Progenitor cell of endocrine pancreas (in vitro differentiated cells): ENCODE results near the gene ENGASE. TPM values are rescaled to one million over a fixed set of nuclear protein-coding genes. Genes with fewer than 3 reads are reported as not detected.

Experiments
- DNase-seq: peaks from one replicate; pipeline ENCODE4 v3.0.0; 2021; ENCODE audit warnings: low spot score; ENCODE audit not compliant: unreplicated experiment
- H3K27ac Mint-ChIP-seq: 2 replicates; pipeline ENCODE4 v1.8.0; 2021; ENCODE audit warnings: mild to moderate bottlenecking, moderate library complexity, mixed read lengths
- H3K27me3 Mint-ChIP-seq: 2 replicates; pipeline ENCODE4 v1.8.0; 2021; ENCODE audit warnings: mixed read lengths
- H3K36me3 Mint-ChIP-seq: 2 replicates; pipeline ENCODE4 v1.8.0; 2022; ENCODE audit warnings: mixed read lengths; ENCODE audit not compliant: insufficient read depth
- H3K4me1 Mint-ChIP-seq: 2 replicates; pipeline ENCODE4 v1.8.0; 2021; ENCODE audit warnings: low read depth, mixed read lengths
- H3K4me3 Mint-ChIP-seq: 2 replicates; pipeline ENCODE4 v1.8.0; 2021; ENCODE audit warnings: low read depth, mild to moderate bottlenecking, moderate library complexity, mixed read lengths
- H3K9me3 Mint-ChIP-seq: 2 replicates; pipeline ENCODE4 v1.8.0; 2021; ENCODE audit warnings: low read depth, mixed read lengths
- CTCF ChIP-seq: fragments of 200-600 bp; sonication (generic); IDR thresholded peaks from one replicate; pipeline ENCODE4 v1.5.0; 2021; ENCODE audit warnings: antibody characterized with exemption, mild to moderate bottlenecking; ENCODE audit not compliant: unreplicated experiment
- total RNA-seq: library from RNA; stranded (reverse); gene quantifications from 2 replicates; pipeline ENCODE4 v1.2.1, GENCODE V29; 2021

ENGASE gene
- total RNA-seq, 1 donor from 2014 or later = 52.4 TPM

- Mint-ChIP-seq H3K27ac (no peak overlapping the region), H3K9me3 (no peaks in the 10 kb centered on the region), H3K4me1 (peaks cover under 1% of the 10 kb centered on the region), H3K36me3 (peaks cover 17% of the 10 kb centered on the region), H3K27me3 (no peaks in the 10 kb centered on the region), H3K4me3 (no peak overlapping the region)
- TF ChIP-seq CTCF = no peak
- no peak for DNase-seq
Measured at GRCh38 chr17:79080761-79081290, 6.2 kb downstream of the ENGASE start.

GRCh38 chr17:79081571-79082276 is 7.1 kb downstream of the ENGASE start:
- no peak overlapping the region for H3K4me3 Mint-ChIP-seq
- H3K36me3 Mint-ChIP-seq = peaks cover 17% of the 10 kb centered on the region
- no peaks in the 10 kb centered on the region for H3K9me3 Mint-ChIP-seq
- H3K27ac Mint-ChIP-seq = peak overlapping the region; percentile 74
- H3K27me3 Mint-ChIP-seq = no peaks in the 10 kb centered on the region
- H3K4me1 Mint-ChIP-seq = no peaks in the 10 kb centered on the region
- no peak for TF ChIP-seq CTCF
- DNase-seq = no peak

- no peak overlapping the region for H3K27ac Mint-ChIP-seq
- H3K4me1 Mint-ChIP-seq = no peaks in the 10 kb centered on the region
- no peaks in the 10 kb centered on the region for H3K9me3 Mint-ChIP-seq
- H3K27me3 Mint-ChIP-seq = no peaks in the 10 kb centered on the region
- peaks cover 17% of the 10 kb centered on the region for H3K36me3 Mint-ChIP-seq
- peak; percentile 54 for DNase-seq
- TF ChIP-seq CTCF = peak; percentile 75
- H3K4me3 Mint-ChIP-seq = no peak overlapping the region
Measured at GRCh38 chr17:79082311-79083190, 7.9 kb downstream of the ENGASE start.

- Mint-ChIP-seq H3K4me3 (no peak overlapping the region), H3K9me3 (no peaks in the 10 kb centered on the region), H3K27ac (no peak overlapping the region), H3K4me1 (no peaks in the 10 kb centered on the region), H3K27me3 (no peaks in the 10 kb centered on the region), H3K36me3 (peaks cover 17% of the 10 kb centered on the region)
- no peak for DNase-seq
- no peak for TF ChIP-seq CTCF
Measured at GRCh38 chr17:79083191-79083971, 8.8 kb downstream of the ENGASE start.
